AG10803 (cell line): Measurements from ENCODE around the gene MPZL3.

Source experiments
- DNase-seq: peaks from one replicate; pipeline ENCODE4 v3.0.0; 2010; ENCODE audit warnings: low read depth
- H3K4me3 ChIP-seq: 2 replicates; pipeline ENCODE4 v1.5.1; 2011; ENCODE audit warnings: mild to moderate bottlenecking, low read length, control low read depth
- CTCF ChIP-seq: conservative IDR thresholded peaks from 2 replicates; pipeline ENCODE4 v1.5.1; 2011; ENCODE audit warnings: mild to moderate bottlenecking, low read length, control low read depth, inconsistent platforms

The MPZL3 gene

GRCh38 chr11:118281284-118281683, 29.1 kb upstream of the MPZL3 start:
- H3K4me3 ChIP-seq: no peak overlapping the region
- DNase-seq: no peak
- TF ChIP-seq CTCF: no peak

- TF ChIP-seq CTCF: no peak
- peak; percentile 4 for DNase-seq
- no peak overlapping the region for H3K4me3 ChIP-seq
Measured at GRCh38 chr11:118277312-118277711, 25.1 kb upstream of the MPZL3 start.

GRCh38 chr11:118276422-118276821, 24.3 kb upstream of the MPZL3 start:
- no peak for DNase-seq
- TF ChIP-seq CTCF: no peak
- H3K4me3 ChIP-seq: no peak overlapping the region

DNA sequence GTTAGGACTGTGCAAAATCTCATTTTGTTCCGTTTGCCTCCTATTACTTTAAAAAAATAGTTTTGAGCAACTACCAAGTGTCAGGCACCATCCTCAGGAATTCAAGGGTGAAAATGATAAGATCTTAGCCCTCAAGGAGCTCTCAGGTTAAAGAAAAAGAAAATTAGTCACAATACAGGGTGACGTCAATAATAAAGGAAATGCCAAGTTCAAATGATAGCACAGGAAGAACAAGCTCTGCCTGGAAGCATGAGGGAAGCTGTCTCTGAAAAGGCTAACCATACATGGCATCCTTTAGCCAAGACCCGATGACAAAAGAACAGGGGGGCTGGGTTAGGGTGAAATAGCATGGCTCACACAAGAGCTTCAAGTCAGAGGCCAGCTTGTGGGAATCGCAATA, 23.0 kb upstream of the MPZL3 start:
- no peak overlapping the region for H3K4me3 ChIP-seq
- DNase-seq: no peak
- TF ChIP-seq CTCF: no peak

DNA sequence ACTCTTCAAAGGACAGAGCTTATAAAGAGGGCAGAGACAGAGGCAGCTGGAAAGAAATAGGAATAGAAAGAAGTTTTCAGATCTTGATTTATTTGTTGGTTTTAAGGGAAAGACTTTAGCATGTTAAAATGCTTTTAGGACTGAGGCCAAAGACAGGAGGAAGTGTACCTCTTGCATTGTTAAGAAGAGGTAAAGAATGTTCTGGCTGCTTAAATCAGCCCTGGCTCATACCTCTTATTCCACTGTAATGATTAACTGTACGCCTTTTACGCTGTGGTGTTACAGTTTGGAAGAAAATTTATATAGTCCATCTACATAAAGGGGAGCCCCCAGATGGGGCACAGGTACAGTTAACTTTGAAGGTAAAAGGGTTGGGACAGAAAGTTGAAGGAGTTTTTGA, 22.0 kb upstream of the MPZL3 start:
- TF ChIP-seq CTCF: no peak
- no peak for DNase-seq
- H3K4me3 ChIP-seq: no peak overlapping the region

DNA sequence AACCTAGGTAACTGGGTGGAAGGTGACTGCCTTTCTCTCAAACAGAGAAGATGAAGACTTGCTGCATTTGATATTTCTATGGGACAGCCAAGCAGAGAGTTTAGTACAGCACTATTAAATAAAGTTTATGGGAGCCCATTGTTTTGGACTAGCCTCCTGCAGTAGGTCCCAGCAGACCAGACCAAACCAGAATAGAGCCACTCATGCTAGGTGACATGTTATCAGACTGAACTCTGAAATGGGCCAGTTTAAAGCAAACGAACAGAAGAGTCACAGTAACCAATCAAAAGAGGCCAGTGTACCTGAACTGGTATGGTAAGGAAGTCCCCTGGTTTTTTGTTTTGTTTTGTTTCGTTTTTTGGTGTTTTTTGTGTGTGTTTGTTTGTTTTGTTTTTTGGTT, 19.8 kb upstream of the MPZL3 start:
- no peak for DNase-seq
- no peak for TF ChIP-seq CTCF

GRCh38 chr11:118267486-118267885, 15.3 kb upstream of the MPZL3 start:
- H3K4me3 ChIP-seq: no peak overlapping the region
- DNase-seq: no peak

More for the DNA sequence above, 19.8 kb upstream of the MPZL3 start:
- no peak overlapping the region for H3K4me3 ChIP-seq

More at GRCh38 chr11:118267486-118267885, 15.3 kb upstream of the MPZL3 start:
- no peak for TF ChIP-seq CTCF
